Panc1 (cell line): ENCODE results near the gene THAP3. TPM values are rescaled to one million over a fixed set of nuclear protein-coding genes. Genes with fewer than 3 reads are reported as not detected.

Source experiments
- ATAC-seq: fragments of 200-7000 bp; cut with Tn5 transposase; 2 replicates; pipeline ENCODE4 v1.9.1; 2020; ENCODE audit warnings: mild to moderate bottlenecking, moderate library complexity
- BruUV-seq: library from RNA; stranded (reverse); fragments of 400-500 nt; replicated peaks from 2 replicates; lab custom pipeline; 2021; lab: Mats Ljungman, UMichigan
- CTCF ChIA-PET: fragments of 300-600 bp; sonication (Branson Sonifier 250); formaldehyde crosslinking; loops from one replicate; lab custom pipeline; 2022; ENCODE audit warnings: antibody characterized with exemption; lab: Charles Lee
- POLR2A ChIA-PET: fragments of 300-600 bp; sonication (Branson Sonifier 250); formaldehyde crosslinking; loops from one replicate; lab custom pipeline; 2022; ENCODE audit warnings: antibody characterized with exemption; lab: Charles Lee
- DNase-seq: peaks from one replicate; pipeline ENCODE4 v3.0.0-alpha.2; 2010; ENCODE audit warnings: low read depth, low spot score
- H3K27ac ChIP-seq: 2 replicates; pipeline ENCODE4 v1.5.1; 2011; ENCODE audit warnings: mild to moderate bottlenecking, low read length, inconsistent platforms
- H3K27me3 ChIP-seq: fragments of 200-500 bp; sonication (Bioruptor generic); 2 replicates; pipeline ENCODE4 v1.6.0; 2014; ENCODE audit warnings: low read length, inconsistent platforms; ENCODE audit not compliant: control insufficient read depth, insufficient read depth
- H3K36me3 ChIP-seq: fragments of 200-500 bp; sonication (Bioruptor generic); 2 replicates; pipeline ENCODE4 v1.5.1; 2014; ENCODE audit warnings: inconsistent platforms, mild to moderate bottlenecking, low read length, moderate library complexity; ENCODE audit not compliant: control insufficient read depth, insufficient read depth
- H3K4me1 ChIP-seq: 2 replicates; pipeline ENCODE4 v1.5.1; 2011; ENCODE audit warnings: inconsistent platforms, mild to moderate bottlenecking, low read length, moderate library complexity; ENCODE audit not compliant: control insufficient read depth, insufficient read depth
- H3K4me3 ChIP-seq, 2 experiments: 2 replicates each; pipeline ENCODE4 v1.5.1; 2011 to 2012; ENCODE audit warnings: low read depth in 2 of 2, low read length in 2 of 2, mild to moderate bottlenecking in 2 of 2, inconsistent platforms in 1 of 2, moderate library complexity in 1 of 2
- H3K9me3 ChIP-seq: fragments of 200-500 bp; sonication (Bioruptor generic); 2 replicates; pipeline ENCODE4 v1.5.1; 2014; ENCODE audit warnings: low read depth, mild to moderate bottlenecking, inconsistent platforms, low read length, moderate library complexity; ENCODE audit not compliant: control insufficient read depth, insufficient read depth
- POLR2AphosphoS5 ChIP-seq: IDR thresholded peaks from 2 replicates; pipeline ENCODE4 v1.6.1; 2012; ENCODE audit warnings: mild to moderate bottlenecking, low read depth, low read length, moderate library complexity
- SIN3A ChIP-seq: IDR thresholded peaks from 2 replicates; pipeline ENCODE4 v1.6.1; 2012; ENCODE audit warnings: low read depth, mild to moderate bottlenecking, low read length, moderate library complexity, borderline replicate concordance; ENCODE audit not compliant: insufficient read depth
- TCF7L2 ChIP-seq: IDR thresholded peaks from 2 replicates; pipeline ENCODE4 v1.6.1; 2011; ENCODE audit warnings: mild to moderate bottlenecking, low read depth, low read length, inconsistent platforms
- in situ Hi-C: cut with HindIII; loops from 2 replicates; pipeline ENCODE4 v1.10.0; 2016; ENCODE audit warnings: low sequenced_read_pairs, low pct_unique_long_range_greater_than_20kb
- intact Hi-C: fragments of 100-400 bp; cut with micrococcal nuclease; formaldehyde crosslinking; loops from one replicate; pipeline ENCODE4 v1.10.0; 2022; ENCODE audit not compliant: unreplicated experiment
- total RNA-seq: library from RNA; stranded (reverse); gene quantifications from one replicate; pipeline ENCODE4 v1.2.1, GENCODE V29; 2021; ENCODE audit not compliant: unreplicated experiment
- TF ChIP-seq, protein P1 (sequence below), 2 experiments: IDR thresholded peaks; 2 replicates each; pipeline ENCODE4 v1.6.1; 2011 to 2012; ENCODE audit warnings: low read depth in 2 of 2, control low read depth in 1 of 2, low read length in 1 of 2, mild to moderate bottlenecking in 1 of 2, moderate library complexity in 1 of 2; ENCODE audit not compliant: insufficient read depth in 1 of 2
- TF ChIP-seq, protein P2 (sequence below): fragments of 450-650 bp; IDR thresholded peaks from 2 replicates; pipeline ENCODE4 v1.5.1; 2017; ENCODE audit warnings: mild to moderate bottlenecking

Gene THAP3
- total RNA-seq, 1 experiment from 2014 or later = 24.9 TPM

- peaks cover under 1% of the 10 kb centered on the region; the same call in 1 of the 2 replicates for H3K4me1 ChIP-seq
- TF ChIP-seq, protein P1, sequence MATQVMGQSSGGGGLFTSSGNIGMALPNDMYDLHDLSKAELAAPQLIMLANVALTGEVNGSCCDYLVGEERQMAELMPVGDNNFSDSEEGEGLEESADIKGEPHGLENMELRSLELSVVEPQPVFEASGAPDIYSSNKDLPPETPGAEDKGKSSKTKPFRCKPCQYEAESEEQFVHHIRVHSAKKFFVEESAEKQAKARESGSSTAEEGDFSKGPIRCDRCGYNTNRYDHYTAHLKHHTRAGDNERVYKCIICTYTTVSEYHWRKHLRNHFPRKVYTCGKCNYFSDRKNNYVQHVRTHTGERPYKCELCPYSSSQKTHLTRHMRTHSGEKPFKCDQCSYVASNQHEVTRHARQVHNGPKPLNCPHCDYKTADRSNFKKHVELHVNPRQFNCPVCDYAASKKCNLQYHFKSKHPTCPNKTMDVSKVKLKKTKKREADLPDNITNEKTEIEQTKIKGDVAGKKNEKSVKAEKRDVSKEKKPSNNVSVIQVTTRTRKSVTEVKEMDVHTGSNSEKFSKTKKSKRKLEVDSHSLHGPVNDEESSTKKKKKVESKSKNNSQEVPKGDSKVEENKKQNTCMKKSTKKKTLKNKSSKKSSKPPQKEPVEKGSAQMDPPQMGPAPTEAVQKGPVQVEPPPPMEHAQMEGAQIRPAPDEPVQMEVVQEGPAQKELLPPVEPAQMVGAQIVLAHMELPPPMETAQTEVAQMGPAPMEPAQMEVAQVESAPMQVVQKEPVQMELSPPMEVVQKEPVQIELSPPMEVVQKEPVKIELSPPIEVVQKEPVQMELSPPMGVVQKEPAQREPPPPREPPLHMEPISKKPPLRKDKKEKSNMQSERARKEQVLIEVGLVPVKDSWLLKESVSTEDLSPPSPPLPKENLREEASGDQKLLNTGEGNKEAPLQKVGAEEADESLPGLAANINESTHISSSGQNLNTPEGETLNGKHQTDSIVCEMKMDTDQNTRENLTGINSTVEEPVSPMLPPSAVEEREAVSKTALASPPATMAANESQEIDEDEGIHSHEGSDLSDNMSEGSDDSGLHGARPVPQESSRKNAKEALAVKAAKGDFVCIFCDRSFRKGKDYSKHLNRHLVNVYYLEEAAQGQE (IDR thresholded peaks at IDR 0.05; ENCODE audit: insufficient read depth in 1 of 2, low read depth in 2 of 2, low read length in 1 of 2) = no peak
- TF ChIP-seq SIN3A (no peak), POLR2AphosphoS5 (no peak), TCF7L2 (no peak)
- TF ChIP-seq, protein P2, sequence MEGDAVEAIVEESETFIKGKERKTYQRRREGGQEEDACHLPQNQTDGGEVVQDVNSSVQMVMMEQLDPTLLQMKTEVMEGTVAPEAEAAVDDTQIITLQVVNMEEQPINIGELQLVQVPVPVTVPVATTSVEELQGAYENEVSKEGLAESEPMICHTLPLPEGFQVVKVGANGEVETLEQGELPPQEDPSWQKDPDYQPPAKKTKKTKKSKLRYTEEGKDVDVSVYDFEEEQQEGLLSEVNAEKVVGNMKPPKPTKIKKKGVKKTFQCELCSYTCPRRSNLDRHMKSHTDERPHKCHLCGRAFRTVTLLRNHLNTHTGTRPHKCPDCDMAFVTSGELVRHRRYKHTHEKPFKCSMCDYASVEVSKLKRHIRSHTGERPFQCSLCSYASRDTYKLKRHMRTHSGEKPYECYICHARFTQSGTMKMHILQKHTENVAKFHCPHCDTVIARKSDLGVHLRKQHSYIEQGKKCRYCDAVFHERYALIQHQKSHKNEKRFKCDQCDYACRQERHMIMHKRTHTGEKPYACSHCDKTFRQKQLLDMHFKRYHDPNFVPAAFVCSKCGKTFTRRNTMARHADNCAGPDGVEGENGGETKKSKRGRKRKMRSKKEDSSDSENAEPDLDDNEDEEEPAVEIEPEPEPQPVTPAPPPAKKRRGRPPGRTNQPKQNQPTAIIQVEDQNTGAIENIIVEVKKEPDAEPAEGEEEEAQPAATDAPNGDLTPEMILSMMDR = no peak
- intact Hi-C loops (no loop called here), in situ Hi-C loops (no loop called here)
- H3K4me3 ChIP-seq = no peak overlapping the region
- no peaks in the 10 kb centered on the region for H3K9me3 ChIP-seq
- ChIA-PET CTCF (interaction anchor here (0.6 kb wide), 1 partner anchor 171 kb away, joined by 4 read pairs; no protein-coding TSS in a partner anchor), POLR2A (interaction anchor here (0.6 kb wide), 1 partner anchor 57 kb away, joined by 3 read pairs; no protein-coding TSS in a partner anchor)
- no TSS peak for BruUV-seq
- no peaks in the 10 kb centered on the region; the same call in 1 of the 2 replicates for H3K36me3 ChIP-seq
- no peak for DNase-seq
- no peaks in the 10 kb centered on the region for H3K27me3 ChIP-seq
- H3K27ac ChIP-seq = no peak overlapping the region
- ATAC-seq = no peak
Measured at GRCh38 chr1:6587261-6588005, 37.2 kb upstream of the THAP3 start.

GRCh38 chr1:6588128-6588892, 36.4 kb upstream of the THAP3 start:
- intact Hi-C loops (no loop called here), in situ Hi-C loops (no loop called here)
- TF ChIP-seq TCF7L2 (no peak), SIN3A (no peak), POLR2AphosphoS5 (no peak; the same call in 1 of the 2 replicates)
- TF ChIP-seq, protein P2 = no peak
- TF ChIP-seq, protein P1 (IDR thresholded peaks at IDR 0.05; ENCODE audit: insufficient read depth in 1 of 2, low read depth in 2 of 2, low read length in 1 of 2) = no peak
- no peak for DNase-seq
- ChIA-PET POLR2A (interaction anchor here (0.7 kb wide), 1 partner anchor 33 kb away, joined by 3 read pairs; the partner anchor contains the start of gene TAS1R1), CTCF (no interaction called here)
- Histone ChIP-seq H3K4me1 (no peaks in the 10 kb centered on the region), H3K9me3 (no peaks in the 10 kb centered on the region), H3K27me3 (no peaks in the 10 kb centered on the region), H3K4me3 (no peak overlapping the region), H3K36me3 (peaks cover 2% of the 10 kb centered on the region; the same call in 1 of the 2 replicates), H3K27ac (no peak overlapping the region)
- no peak for ATAC-seq
- no TSS peak for BruUV-seq
